Upper lobe of left lung (tissue), 4 donors: Measurements from ENCODE around the gene ADTRP.

ENCODE experiments used
- CTCF ChIP-seq, 6 experiments: fragments of 450-650 bp in 4 of 6; fragments of 200-600 bp in 2 of 6; sonication (generic) in 2 of 6; IDR thresholded peaks; one replicate each; pipeline ENCODE4 v1.5.1; 2016 to 2019; ENCODE audit warnings: antibody characterized with exemption in 6 of 6
- EP300 ChIP-seq, 4 donors: sonication (generic); formaldehyde crosslinking; IDR thresholded peaks; one replicate each; pipeline ENCODE4 v1.5.1; 2017; ENCODE audit warnings: antibody characterized with exemption in 4 of 4, control low read depth in 2 of 4
- POLR2A ChIP-seq, 4 donors: fragments of 450-650 bp; IDR thresholded peaks; one replicate each; pipeline ENCODE4 v1.5.1; 2016 to 2017; ENCODE audit warnings: antibody characterized with exemption in 4 of 4, mild to moderate bottlenecking in 2 of 4

- TF ChIP-seq CTCF (IDR thresholded peaks at IDR 0.05) (no peak), POLR2A (IDR thresholded peaks at IDR 0.05) (no peak), EP300 (IDR thresholded peaks at IDR 0.05) (no peak)
Observed at GRCh38 chr6:11802886-11803590, 24.4 kb upstream of the ADTRP start.
